K562 (cell line): ENCODE measurements around the gene GNPTAB. TPM values are rescaled to one million over a fixed set of nuclear protein-coding genes. Genes with fewer than 3 reads are reported as not detected.

Experiments used
- ARID3A ChIP-seq: IDR thresholded peaks from 2 replicates; pipeline ENCODE4 v1.6.1; 2012; ENCODE audit warnings: low read depth, low read length, improper control_type of control experiment, borderline replicate concordance
- ETS2 ChIP-seq: IDR thresholded peaks from 2 replicates; pipeline ENCODE4 v1.6.1; 2016; ENCODE audit warnings: borderline replicate concordance, missing genetic modification characterization, mild to moderate bottlenecking, moderate library complexity, missing compliant biosample characterization; ENCODE audit not compliant: poor library complexity, severe bottlenecking
- MEF2D ChIP-seq: conservative IDR thresholded peaks from 2 replicates; pipeline ENCODE4 v1.6.1; 2016; ENCODE audit warnings: low read depth, missing genetic modification characterization, missing compliant biosample characterization
- NFYB ChIP-seq: IDR thresholded peaks from 2 replicates; pipeline ENCODE4 v1.6.1; 2011; ENCODE audit warnings: mild to moderate bottlenecking, moderate library complexity; ENCODE audit not compliant: insufficient read length; ENCODE audit errors: extremely low read depth
- ZBTB40 ChIP-seq, 2 experiments: fragments of 450-650 bp in 1 of 2; sonication (generic) in 1 of 2; formaldehyde crosslinking in 1 of 2; IDR thresholded peaks; 2 replicates each; pipeline versions ENCODE4 v1.7.1 to v1.9.0; 2016 to 2022; ENCODE audit warnings: inconsistent platforms in 1 of 2, mild to moderate bottlenecking in 1 of 2, missing genetic modification reagents in 1 of 2
- polyA plus RNA-seq, 8 experiments: library from polyadenylated mRNA; depleted of rRNA in 4 of 8; stranded (reverse) in 5 of 8; unstranded in 3 of 8; fragments of >200 nt; fragmentation: Nextera tagmentation in 2 of 8; fragmentation: Illumina TruSeq in 1 of 8; extraction: Ambion mirVana in 2 of 8; extraction: Trizol in 1 of 8; gene quantifications; 2 replicates each; pipeline versions ENCODE4 v1.2.1 to v1.2.3, GENCODE V29; 2011 to 2014; ENCODE audit warnings: inconsistent platforms in 1 of 8, missing spikeins in 1 of 8
- total RNA-seq, 7 experiments: library from RNA; depleted of rRNA in 6 of 7; stranded (reverse); fragments of >200 nt in 6 of 7; fragmentation: Illumina TruSeq in 2 of 7; extraction: Trizol in 2 of 7; gene quantifications; 2 replicates each; pipeline versions ENCODE4 v1.2.1 to v1.2.3, GENCODE V29; 2011 to 2021; ENCODE audit warnings: low replicate concordance in 1 of 7

The GNPTAB gene
- total and polyA plus RNA-seq, 9 of the 15 experiments (the other 6 are each of a cell fraction or from before 2014, with no cell fraction given), result 5.9 to 23.2 (median 19.3) TPM

GRCh38 chr12:101878243-101878821 is 47.6 kb upstream of the GNPTAB start (continued):
- TF ChIP-seq ZBTB40 (IDR thresholded peaks at IDR 0.05) (0 out of 2 replicates have a peak, but pooled peaks have one; percentile 37), ZBTB40 (CRISPR knock-in tag; IDR thresholded peaks at IDR 0.05) (no peak), MEF2D (no peak), ARID3A (no peak), ETS2 (tag) (no peak), NFYB (peak; percentile 37)
